CD4-positive, alpha-beta T cell treated with Interleukin-6 for 4 hours (primary cell): ENCODE measurements around the gene PPIL3.

Experiments
- DNase-seq: peaks from one replicate; pipeline ENCODE4 v3.0.0-alpha.2; 2020; ENCODE audit warnings: mixed read lengths

Gene PPIL3

DNA sequence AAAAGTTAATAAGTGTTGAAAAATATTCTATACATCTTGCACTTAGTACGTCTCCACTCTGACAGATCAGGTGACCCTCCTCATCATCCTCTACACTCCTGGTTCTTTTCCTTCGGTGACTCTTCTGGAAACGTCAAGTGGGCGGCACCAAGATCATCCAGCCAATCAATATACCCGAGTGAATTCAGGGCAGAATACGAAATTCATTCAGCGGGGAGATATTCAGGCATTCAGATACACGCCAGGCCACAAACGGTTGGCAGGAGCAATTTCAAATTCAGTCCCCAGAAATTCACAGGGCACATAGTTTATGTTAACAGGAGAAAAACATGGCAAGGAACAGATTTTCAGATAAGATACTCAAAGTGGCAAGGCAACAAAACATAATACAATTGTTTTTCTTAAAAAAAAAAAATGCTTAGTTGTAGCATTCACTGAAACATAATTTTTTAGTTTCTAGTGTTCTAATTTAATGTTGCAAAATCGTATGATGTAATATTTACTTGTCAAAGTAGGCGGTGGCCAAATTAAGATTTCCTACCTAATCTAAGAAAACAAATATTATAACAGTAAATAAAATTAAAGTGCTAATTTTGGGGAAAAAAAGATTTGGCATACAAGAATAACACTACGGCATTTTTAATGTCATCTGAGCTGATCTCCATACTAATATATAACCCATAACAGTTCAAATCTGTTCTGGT lies 28.6 kb downstream of the PPIL3 start:
- DNase-seq: peak; percentile 15

DNA sequence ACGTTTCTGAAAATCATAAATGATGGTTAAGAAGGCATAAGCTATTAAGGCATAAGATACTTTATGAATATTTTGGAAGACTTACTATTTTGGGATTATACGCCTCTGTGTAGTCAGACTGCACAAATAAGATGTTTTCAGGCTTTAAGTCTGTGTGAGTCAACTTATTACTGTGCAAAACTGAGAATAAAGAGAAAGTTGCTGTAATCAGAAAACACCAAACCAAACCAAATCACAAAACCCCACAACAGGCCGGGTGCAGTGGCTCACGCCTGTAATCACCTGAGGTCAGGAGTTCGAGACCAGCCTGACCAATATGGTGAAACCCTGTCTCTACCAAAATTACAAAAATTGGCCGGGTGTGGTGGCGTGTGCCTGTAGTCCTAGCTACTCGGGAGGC lies 32.1 kb downstream of the PPIL3 start:
- DNase-seq: no peak

DNA sequence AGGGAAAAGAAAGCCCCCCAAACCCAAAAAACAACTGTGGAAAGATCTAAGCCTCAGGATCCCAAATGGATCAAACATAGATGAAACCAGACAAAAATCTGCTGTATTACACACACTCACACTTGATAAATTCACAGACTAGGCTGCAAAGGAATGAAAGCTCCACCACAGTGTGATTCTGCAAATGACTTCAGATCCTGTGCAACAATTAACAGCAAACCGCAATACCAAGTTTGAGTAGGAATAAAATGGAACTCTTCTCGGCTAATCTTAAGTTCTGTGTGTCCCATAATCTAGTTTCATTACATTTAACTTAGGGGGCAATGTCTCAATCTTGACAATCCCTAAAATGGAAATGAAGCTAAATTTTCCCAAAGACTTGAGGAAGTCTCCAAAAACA lies 36.3 kb downstream of the PPIL3 start:
- no peak for DNase-seq

DNA sequence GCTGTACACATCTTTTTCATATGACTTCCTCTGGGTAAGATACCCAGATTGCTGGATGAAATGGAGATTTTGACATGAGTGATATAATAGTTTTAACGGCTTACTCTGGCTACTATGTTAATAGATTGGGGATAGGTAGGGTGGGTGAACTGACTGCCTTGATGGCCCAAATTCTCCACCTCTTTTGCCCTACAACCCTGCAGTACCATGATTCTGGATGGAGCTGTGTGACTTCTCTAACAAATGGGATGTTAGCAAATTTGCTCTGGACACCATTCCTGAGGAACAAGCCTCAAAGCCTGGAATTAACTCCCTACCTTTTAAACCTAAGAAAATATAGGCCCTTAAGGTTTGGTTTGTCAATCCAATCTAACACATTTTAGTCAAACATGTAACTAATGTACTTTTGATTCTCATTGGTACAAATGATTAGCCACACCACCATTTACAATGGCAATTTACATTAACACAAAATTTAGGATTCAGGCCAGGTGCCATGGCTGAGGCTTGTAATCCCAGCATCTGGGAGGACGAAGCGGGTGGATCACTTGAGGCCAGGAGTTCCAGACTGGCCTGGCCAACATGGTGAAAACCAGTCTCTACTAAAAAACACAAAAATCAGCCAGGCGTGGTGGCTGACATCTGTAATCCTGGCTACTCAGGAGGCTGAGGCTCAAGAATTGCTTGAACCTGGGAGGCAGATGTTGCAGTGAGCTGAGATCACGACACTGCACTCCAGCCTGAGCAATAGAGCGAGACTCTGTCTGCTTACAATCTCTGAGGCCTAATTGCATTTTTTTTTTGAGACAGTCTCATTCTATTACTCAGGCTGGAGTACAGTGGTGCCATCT lies 37.3 kb downstream of the PPIL3 start:
- DNase-seq: no peak

DNA sequence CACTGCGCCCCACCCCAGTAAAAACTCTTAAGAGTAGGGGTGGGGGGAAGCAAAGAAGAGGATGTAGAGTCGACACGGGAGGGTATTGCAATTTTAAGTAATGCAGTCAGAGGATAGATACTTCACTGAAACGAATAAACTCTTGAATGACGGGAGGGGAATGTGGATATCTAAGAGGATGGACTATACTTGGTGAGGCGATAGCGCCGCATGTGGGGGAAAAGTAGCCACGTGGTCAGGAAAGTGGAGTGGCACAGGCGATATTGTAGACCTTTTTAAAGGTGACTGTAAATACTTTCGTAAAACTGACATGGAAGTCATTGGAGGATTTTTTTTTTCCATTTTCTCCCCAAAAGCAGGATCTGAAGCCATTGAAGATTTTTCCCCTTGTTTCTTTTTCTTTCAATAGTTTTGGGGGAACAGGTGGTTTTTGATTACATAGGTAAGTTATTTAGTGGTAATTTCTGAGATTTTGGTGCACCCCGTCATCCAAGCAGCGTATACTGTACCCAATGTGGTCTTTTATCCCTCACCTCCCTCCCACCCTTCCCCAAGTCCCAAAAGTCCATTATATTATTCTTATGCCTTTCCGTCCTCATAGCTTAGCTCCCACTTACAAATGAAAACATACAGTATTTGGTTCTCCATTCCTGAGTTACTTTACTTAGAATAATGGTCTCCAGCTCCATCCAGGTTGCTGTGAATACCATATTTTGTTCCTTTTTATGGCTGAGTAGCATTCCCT lies 38.2 kb downstream of the PPIL3 start:
- no peak for DNase-seq

DNA sequence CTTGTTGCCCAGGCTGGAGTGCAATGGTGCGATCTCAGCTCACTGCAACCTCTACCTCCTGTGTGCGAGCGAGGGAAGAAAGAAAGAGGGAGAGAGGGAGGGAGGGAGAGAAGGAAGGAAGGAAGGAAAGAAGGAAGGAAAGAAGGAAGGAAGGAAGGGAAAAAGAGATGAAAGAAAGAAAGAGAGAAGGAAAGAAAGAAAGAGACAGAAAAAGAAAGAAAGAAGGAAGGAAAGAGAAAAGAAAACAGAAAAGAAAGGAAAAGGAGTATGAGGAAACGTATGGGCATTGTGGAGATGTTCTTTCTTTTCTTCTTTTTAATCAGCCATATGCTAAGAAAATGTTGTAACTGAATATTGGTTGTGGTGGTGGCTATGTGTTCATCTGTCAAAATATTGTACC lies 40.9 kb downstream of the PPIL3 start:
- DNase-seq: no peak

DNA sequence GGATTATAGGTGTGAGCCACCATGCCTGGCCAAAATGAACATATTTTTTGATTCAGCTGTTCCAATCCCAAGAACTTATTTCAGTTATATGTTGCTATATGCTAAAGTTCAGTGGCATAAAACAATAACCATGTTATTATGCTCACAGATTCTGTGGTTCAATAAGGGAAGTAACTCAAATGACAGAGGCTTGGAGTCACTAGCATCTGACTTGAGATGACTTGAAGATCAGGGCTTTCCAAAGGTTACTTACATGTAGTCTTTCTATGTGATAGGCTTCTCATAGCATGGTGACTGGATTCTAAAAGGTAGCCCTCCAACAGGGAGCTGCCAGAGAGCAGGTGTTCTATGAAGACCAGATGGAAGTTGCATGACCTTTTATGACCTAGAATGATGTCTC lies 41.6 kb downstream of the PPIL3 start:
- no peak for DNase-seq

DNA sequence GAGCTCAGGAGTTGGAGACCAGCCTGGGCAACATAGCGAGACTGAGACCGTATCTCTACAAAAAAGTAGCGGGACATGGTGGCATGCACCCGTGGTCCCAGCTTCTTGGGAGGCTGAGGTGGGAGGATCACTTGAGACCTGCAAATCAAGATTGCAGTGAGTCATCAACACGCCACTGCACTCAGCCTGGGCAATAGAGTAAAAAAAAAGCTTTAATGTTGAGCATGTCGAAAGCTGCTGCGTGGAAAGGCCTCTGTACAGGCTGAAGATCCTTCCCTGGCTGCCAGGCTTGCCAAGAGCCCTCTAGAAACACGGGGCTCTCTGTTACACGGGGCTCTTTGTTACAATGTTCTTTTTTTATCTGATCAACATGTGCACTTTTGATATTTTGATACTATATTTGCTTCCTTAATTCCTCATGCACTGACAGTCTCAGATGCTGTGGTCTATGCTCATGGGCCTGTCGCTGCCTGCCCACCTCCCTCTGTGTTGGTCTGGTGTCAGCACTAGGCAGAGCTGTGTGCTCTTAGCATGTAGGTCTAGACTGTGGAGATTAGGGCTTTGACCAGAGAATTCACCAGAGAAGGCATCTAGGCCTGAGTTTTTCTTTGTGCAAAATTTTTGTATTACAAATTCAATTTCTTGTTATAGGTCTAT lies 43.1 kb downstream of the PPIL3 start:
- no peak for DNase-seq

DNA sequence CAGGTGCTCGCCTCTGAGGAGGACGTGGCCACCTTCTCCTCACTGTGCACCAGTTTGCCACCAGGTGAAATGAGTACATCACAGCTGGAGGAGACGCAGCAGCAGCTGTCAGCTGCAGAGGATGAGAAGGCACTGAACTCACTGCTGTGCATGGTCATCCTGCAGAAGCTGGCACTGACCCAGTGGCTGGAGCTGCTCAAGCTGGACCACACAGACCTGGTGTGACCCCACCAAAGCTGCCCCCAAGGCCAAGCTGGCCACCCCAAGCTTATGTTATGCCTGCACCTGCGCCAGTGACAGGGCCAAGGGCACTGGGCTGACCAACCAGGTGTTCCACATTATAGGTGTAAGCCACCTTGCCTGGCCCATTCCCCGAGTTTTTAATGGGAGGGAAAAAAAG lies 43.7 kb downstream of the PPIL3 start:
- no peak for DNase-seq

DNA sequence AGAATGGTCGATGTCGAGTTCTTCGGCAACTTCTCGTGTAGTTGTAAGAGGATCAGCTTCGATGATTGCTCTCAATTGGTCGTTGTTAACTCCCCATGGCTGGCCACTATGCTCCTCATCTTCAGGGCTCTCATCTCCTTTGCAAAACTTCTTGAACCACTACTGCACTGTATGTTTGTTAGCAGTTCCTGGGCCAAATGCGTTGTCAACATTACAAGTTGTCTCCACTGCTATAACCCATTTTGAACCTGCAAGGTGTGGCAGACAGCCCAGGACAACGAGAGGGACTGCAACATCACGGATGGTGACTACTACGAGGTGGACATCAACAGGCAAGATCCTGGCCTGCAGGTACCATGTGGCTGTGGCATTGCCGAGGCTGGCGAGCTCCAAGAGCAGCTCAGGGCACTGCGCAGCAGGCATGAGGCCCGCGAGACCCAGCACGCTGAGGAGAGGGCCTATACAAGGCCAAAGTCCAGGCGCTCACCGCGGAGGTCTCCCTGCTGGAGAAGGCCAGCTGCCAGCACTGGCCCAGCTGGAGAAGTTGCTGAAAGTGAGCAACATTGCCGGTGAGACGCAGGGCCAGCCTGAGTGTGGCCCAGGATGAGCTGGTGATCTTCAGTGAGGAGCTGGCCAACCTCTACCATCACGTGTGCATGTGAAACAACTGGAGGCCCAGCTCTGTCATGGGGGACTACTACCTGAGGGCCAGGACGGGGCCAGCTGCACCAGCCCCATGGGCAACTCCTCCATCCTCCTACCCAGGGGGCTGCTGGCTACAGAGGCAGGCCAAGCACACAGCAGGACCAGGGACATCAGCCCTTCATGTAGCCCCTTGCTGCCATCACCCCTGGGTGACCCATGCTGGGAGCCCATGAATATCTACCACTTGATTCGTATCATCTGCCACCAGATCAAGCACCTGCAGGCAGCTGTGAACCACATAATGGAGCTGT lies 44.6 kb downstream of the PPIL3 start:
- DNase-seq: no peak

DNA sequence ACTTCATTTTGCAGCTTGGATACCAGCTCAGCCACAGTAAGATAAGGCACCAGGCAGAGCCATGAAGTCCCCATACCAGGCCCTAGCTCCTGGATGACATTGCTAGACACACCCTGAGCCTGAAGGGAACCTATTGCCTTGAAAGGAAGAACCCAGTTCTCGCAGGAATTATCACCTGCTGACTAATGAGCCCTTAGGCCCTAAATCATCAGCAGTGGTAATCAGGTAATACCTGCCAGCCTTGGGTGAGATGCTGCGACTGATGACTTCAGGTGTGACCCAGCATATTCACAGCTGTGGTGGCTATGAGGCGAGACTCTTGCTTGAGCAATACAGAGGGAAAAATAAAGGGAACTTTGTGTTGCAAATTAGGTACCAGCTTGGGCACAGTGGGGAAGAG lies 49.4 kb downstream of the PPIL3 start:
- no peak for DNase-seq

DNA sequence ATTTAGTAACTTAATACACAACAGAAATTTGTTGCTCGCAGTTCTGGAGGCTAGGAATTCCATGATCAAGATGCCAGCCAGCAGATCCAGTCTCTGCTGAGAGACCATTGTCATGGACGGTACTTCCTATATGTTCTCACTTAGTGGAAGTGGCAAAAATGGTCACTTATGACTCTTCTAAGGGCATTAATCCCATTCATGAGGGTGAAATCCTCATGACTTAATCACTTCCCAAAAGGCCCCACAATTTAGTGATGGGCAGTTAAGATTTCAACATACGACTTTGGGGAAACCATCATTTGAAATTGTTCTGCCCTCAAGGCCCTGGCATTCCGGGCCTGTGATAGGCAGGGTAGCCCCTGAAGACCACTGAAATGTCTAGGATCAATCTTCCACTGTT lies 54.2 kb downstream of the PPIL3 start:
- DNase-seq: no peak

DNA sequence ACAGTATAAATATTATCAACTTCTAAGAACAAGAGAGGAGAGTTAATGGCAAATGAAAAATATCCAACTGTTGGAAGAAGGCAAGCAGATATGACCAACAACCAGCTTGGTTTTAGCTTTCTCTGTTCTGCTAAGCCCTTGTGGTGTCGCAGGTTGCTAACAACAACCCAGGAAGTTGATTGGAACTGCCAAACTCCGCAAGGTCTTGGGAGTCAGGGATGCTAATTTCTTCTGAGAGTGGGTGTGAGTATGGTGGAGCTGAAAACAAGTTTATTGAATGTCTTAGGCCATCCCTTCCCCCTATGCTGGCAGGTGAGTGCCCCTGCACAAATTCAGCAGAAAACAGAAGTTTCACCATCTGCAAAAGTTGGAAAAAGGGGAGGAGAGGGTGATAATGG lies 59.6 kb downstream of the PPIL3 start:
- DNase-seq: no peak

DNA sequence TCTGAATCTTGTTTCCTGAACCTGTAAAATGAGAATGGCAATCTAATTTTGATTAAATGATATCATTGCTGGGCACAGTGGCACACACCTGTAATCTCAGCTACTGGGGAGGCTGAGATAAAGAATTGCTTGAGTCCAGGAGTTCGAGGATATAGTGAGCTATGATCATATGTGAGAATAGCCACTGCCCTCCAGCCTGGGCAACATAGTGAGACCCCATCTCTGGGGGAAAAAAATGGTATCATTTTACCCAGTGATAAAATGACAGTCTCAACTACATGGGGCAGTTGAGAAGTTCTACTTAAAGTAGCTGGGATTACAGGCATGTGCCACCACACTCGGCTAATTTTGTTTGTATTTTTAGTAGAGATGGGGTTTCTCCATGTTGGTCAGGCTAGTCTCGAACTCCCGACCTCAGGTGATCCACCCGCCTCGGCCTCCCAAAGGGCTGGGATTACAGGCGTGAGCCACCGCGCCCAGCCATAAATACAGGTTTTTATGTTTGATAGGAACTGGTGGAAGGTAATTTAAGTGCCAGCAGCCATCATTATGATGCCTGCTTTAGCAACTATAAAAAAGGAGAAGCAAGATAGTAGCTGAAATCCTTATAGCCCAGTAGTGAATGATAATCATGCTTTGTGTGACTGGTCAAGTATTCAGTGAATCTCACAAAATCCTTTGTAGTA lies 60.2 kb downstream of the PPIL3 start:
- no peak for DNase-seq

DNA sequence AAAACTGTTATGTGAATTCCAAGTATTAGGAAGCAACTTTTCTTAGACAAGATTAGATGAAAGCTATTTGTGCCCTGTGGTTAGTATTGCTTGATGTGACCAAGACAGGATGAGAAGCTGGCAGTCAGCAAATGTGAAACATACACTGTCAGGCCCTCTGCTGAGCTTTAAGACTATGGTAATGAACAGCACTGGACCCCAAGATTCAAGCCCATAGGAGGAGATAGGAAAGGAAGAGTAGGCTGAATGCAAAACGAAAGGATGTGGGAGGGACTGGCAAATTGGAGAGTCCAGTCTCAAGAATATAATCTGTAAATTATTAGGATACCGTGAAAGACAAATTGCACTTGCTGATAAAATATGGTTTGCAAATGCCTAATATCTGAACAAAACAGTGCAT lies 60.8 kb downstream of the PPIL3 start:
- DNase-seq: no peak

DNA sequence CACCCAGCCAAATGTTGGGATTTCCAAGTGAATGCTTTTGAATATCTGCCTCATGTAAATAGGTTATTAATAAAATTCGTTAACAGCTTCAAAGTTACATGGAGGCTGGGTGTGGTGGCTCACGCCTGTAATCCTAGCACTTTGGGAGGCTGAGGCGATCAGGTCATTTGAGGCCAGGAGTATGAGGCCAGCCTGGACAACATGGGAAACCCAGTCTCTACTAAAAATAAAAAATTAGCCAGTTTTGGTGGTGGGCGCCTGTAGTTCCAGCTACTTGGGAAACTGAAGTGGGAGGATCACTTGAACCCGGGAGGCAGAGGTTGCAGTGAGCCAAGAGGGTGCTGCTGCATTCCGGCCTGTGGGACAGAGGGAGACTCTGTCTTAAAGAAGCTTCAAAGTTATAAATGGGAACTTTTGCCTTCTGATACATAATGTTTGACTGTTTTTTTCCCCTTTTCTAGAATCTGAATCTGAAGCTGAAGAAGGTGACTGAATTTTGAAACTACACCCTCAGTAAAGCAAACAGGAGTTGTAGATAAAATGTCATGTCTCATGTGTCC lies 67.1 kb downstream of the PPIL3 start:
- DNase-seq: no peak
